Hindlimb muscle (tissue), 1 donor: ENCODE results near the gene LRCH3. TPM values are rescaled to one million over a fixed set of nuclear protein-coding genes. Genes with fewer than 3 reads are reported as not detected.
"Not testable (repeated sequence)": the region's sequence is repeated elsewhere in the genome, so short reads cannot be mapped to it uniquely, and the experiment has no call there.

Experiments
- DNase-seq: peaks from one replicate; pipeline ENCODE4 v3.0.0-alpha.2; 2013
- polyA plus RNA-seq: library from polyadenylated mRNA; unstranded; fragments of 120-200 nt; gene quantifications from one replicate; pipeline ENCODE4 v1.2.1, GENCODE V29; 2013; ENCODE audit not compliant: insufficient read length

LRCH3 gene
- polyA plus RNA-seq, 1 donor: 36.4 TPM

- no peak for DNase-seq
Observed at GRCh38 chr3:197836244-197836643, 45.2 kb downstream of the LRCH3 start.

- no peak for DNase-seq
Observed at GRCh38 chr3:197837282-197837681, 46.2 kb downstream of the LRCH3 start.

GRCh38 chr3:197841789-197842188 lies 50.7 kb downstream of the LRCH3 start:
- no peak for DNase-seq

- no peak for DNase-seq
Observed at GRCh38 chr3:197846491-197846890, 55.4 kb downstream of the LRCH3 start.

GRCh38 chr3:197847866-197848401 lies 56.9 kb downstream of the LRCH3 start:
- peak; percentile 6 for DNase-seq

- no peak for DNase-seq
Observed at GRCh38 chr3:197854596-197855343, 63.7 kb downstream of the LRCH3 start.

- no peak for DNase-seq
Observed at GRCh38 chr3:197855571-197855970, 64.5 kb downstream of the LRCH3 start.

GRCh38 chr3:197856199-197856816 lies 65.3 kb downstream of the LRCH3 start:
- no peak for DNase-seq

- DNase-seq: no peak
Observed at GRCh38 chr3:197858133-197858532, 67.1 kb downstream of the LRCH3 start.

- DNase-seq: no peak
Observed at GRCh38 chr3:197858598-197858997, 67.5 kb downstream of the LRCH3 start.

- DNase-seq: no peak
Observed at GRCh38 chr3:197866035-197866434, 75.0 kb downstream of the LRCH3 start.

- no peak for DNase-seq
Observed at GRCh38 chr3:197873329-197873728, 82.3 kb downstream of the LRCH3 start.

GRCh38 chr3:197874064-197874463 lies 83.0 kb downstream of the LRCH3 start:
- DNase-seq: no peak

GRCh38 chr3:197874653-197875052 lies 83.6 kb downstream of the LRCH3 start:
- DNase-seq: no peak

- no peak for DNase-seq
Observed at GRCh38 chr3:197877902-197878301, 86.8 kb downstream of the LRCH3 start.

GRCh38 chr3:197878427-197878826 lies 87.4 kb downstream of the LRCH3 start:
- DNase-seq: no peak

GRCh38 chr3:197880491-197881269 lies 89.6 kb downstream of the LRCH3 start:
- DNase-seq: no peak

GRCh38 chr3:197881270-197881969 lies 90.4 kb downstream of the LRCH3 start:
- no peak for DNase-seq

GRCh38 chr3:197881970-197882338 lies 90.9 kb downstream of the LRCH3 start:
- no peak for DNase-seq

GRCh38 chr3:197882586-197882985 lies 91.5 kb downstream of the LRCH3 start:
- no peak for DNase-seq

GRCh38 chr3:197883541-197883940 lies 92.5 kb downstream of the LRCH3 start:
- no peak for DNase-seq

- not testable (repeated sequence) for DNase-seq
Observed at GRCh38 chr3:197884330-197884729, 93.3 kb downstream of the LRCH3 start.

GRCh38 chr3:197886052-197886451 lies 95.0 kb downstream of the LRCH3 start:
- DNase-seq: not testable (repeated sequence)
